Hematopoietic multipotent progenitor cell treated with erythropoietin and hydrocortisone succinate and interleukin-3 and kit ligand, for 8 days (in vitro differentiated cells): Measurements from ENCODE around the gene ZNF497.
"Not testable (repeated sequence)": the region's sequence is repeated elsewhere in the genome, so short reads cannot be mapped to it uniquely, and the experiment has no call there.

Experiments
- DNase-seq: peaks from one replicate; pipeline ENCODE4 v3.0.0-alpha.2; 2015

The ZNF497 gene

GRCh38 chr19:58393725-58394033 lies 31.1 kb upstream of the ZNF497 start:
- no peak for DNase-seq

- no peak for DNase-seq
Observed at GRCh38 chr19:58392945-58393724, 30.6 kb upstream of the ZNF497 start.

- DNase-seq = no peak
Observed at GRCh38 chr19:58388175-58388526, 25.6 kb upstream of the ZNF497 start.

- peak; percentile 8 for DNase-seq
Observed at GRCh38 chr19:58387338-58388174, 25.0 kb upstream of the ZNF497 start.

- peak; percentile 99 for DNase-seq
Observed at GRCh38 chr19:58386576-58387337, 24.2 kb upstream of the ZNF497 start, which contains the start of gene RPS5. TSS of gene RPS5 (plus strand) at chr19:58387269. CDS start at chr19:58388138, 869 bp downstream.

- peak; percentile 35 for DNase-seq
Observed at GRCh38 chr19:58385891-58386575, 23.5 kb upstream of the ZNF497 start.

GRCh38 chr19:58385313-58385890 lies 22.9 kb upstream of the ZNF497 start:
- no peak for DNase-seq

GRCh38 chr19:58382997-58383603 lies 20.5 kb upstream of the ZNF497 start:
- DNase-seq = no peak

GRCh38 chr19:58381460-58382212 lies 19.1 kb upstream of the ZNF497 start:
- no peak for DNase-seq

- DNase-seq = peak; percentile 100
Observed at GRCh38 chr19:58380662-58381459, 18.3 kb upstream of the ZNF497 start, which contains the start of gene ZNF837. TSS of gene ZNF837 (minus strand) at chr19:58381030. CDS start at chr19:58369332, 11,698 bp downstream.

GRCh38 chr19:58380037-58380661 lies 17.6 kb upstream of the ZNF497 start:
- no peak for DNase-seq

- DNase-seq = no peak
Observed at GRCh38 chr19:58379246-58379645, 16.7 kb upstream of the ZNF497 start.

- not testable (repeated sequence) for DNase-seq
Observed at GRCh38 chr19:58376724-58377123, 14.2 kb upstream of the ZNF497 start.

- DNase-seq = no peak
Observed at GRCh38 chr19:58374200-58374599, 11.6 kb upstream of the ZNF497 start.

GRCh38 chr19:58372311-58373133 lies 10.0 kb upstream of the ZNF497 start:
- no peak for DNase-seq

GRCh38 chr19:58368561-58369360 lies 6.2 kb upstream of the ZNF497 start:
- no peak for DNase-seq

- no peak for DNase-seq
Observed at GRCh38 chr19:58367698-58368454, 5.3 kb upstream of the ZNF497 start.
